Measurements from ENCODE around the gene FGF21.
A peak's percentile ranks its signal among the peaks of the same experiment; 100 is the strongest.

Gene FGF21

DNA sequence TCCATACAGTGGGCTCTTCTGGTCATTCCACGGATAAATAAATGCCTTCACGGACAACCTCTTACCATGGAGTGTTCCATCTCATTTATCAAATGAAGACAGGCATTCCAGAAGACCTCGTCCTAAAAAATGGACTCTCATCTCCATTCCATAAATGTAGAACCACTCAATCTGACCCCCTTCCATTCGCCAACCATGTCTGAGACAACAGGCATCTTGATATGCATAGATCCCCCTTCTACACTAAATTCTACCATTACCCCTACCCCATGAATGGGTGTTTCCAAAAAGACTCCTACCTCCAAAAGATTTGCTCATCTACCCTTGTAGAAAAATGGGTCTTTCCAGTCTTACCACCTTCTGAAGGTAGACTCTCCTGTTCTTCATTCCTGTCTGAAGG is 23.9 kb upstream of the FGF21 start:
- DNase-seq = no peak

DNA sequence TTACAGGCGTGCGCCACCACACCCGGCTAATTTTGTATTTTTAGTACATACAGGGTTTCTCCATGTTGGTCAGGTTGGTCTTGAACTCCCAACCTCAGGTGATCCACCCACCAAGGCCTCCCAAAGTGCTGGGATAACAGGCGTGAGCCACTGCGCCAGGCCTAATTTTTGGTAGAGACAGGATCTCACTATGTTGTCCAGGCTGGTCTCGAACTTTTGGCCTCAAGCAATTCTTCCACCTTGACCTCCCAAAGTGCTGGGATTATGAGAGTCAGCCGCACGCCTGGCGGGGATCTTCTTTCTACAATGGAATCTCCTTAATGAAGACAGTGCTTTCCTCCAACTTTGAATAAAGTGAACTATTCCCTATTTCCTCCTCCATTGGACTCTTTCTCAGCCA is 20.7 kb upstream of the FGF21 start:
- no peak for DNase-seq

DNA sequence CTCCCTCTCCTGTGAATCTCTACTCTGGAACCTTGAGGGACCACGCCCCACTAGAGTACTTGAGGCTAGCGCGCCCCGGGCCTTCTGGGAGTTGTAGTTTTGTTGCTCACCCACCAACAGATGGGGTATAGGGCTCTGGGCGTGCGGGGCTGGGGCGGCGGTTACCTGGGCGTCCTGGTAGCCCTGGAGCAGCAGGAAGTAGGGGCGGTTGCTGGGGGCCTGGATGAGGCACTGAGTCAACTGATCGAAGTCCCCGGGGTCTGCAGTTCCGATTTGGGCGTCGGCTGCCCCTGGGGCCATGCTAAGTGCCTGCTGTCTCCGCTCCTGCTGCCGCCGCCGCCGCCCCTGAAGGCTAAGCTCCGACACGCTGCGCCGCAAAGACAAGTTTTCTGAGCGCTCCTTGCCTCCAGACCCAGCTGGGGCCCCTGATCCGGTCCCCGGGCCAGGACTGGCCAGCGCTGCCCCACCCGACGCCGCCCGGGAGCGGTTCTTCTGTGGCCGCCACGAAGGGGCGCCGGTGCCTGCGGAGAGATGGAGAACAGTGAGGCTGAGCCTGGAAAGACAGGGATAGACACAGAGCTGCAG is 20.2 kb upstream of the FGF21 start:
- DNase-seq = no peak

DNA sequence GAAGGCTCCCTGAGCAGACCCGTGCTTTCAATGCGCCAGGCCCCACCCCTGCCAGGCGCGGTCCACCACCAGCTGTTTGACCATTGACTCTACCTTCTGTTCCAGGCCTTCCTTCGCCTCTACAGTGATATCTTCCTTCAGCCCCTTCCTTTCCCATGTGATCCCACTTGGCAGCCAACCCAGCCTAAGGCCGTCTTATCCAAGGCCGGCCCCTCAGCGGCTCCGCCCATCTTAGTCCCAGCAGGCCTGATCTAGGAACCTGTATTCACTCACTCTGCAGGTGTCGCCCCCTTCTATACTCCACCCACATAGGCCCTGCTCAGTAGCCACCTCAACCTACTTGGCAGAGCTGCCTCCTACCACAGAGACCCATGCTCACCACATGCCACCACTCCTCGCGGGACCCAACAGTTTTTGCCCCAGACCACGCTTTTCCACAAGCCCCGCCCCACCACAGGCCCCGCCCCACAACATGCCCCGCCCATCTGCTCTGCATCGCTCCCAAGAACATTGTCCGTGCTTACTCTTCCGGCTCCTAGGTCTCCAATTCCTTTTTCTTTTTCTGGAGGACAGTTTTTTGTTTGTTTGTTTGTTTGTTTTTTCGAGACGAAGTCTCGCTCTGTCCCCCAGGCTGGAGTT is 17.8 kb upstream of the FGF21 start:
- peak; percentile 30 for DNase-seq

DNA sequence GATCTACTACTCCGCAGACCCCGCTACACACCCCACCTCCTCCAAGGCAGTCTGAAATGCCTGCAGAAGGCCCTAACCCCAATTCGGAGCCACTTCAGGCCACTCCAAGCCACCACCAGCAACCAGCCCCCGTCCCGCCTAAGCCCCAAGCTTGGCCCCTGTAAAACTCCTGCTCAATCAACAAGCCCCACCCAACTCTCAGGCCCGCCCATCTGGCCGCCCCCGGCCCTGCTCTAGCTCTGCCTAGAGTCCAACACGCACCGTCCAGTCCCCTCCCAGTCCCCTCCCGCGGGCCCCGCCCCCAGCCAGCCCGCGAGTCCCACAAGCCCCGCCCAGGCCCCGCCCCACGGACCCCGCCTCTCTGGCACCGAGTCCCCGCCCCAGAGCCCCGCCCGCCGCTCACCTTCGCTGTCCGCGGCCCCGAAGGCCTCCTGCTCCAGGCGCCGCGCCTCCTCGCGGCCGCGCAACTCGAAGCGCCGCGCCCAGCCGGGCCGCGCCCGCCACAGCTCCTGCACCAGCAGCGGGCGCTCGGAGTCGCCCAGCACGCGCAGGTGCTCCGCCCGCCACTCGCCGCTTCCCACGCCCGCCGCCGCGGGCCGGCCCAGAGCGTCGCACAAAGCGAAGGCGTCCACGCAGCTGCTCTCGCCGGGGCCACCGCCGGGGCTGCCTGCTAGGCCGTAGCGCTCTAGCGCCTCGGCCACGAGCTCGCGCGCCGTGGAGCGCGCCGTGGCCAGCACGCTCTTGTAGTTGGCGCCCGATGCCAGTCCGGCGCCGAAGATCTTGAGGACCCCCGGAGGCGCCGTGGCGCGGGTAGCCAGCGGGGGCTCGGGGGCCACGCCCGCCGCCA is 16.5 kb upstream of the FGF21 start:
- peak; percentile 88 for DNase-seq

DNA sequence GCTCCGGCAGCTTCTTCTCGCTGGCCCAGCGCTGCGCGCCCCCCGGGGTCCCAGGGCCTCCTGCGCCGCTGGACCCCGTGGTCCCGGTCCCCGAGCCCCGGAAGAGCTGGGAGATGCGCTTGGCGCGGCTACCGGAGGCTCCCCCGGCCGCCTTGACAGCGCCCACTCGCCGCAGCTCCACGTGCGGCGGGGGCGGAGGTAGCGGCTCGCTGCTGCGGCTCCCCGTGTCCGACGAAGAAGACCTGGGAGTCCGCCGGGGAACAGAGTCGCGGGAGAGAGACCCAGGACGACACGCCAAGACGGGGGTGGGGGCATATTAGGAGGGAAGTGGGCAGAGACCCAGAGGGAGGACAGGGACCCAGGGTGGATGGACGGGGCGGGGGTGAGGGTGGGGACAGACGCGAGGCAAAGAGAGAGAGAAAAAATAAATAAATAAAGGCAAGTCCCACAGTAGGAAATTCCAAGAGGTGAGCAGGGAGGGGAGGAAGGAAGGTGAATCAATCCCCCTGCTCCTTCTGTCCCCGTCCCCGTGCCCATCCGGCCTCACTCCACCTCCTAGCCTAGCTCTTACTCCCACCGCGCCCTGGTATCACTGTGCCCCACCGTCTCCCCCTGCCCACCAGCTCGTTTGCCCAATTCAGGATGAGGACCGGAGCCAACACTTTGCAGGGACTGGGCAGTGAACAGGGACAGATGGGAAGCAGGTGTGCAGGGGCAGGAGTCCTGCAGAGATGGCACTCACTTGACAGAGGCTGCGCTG is 15.7 kb upstream of the FGF21 start:
- DNase-seq = no peak

DNA sequence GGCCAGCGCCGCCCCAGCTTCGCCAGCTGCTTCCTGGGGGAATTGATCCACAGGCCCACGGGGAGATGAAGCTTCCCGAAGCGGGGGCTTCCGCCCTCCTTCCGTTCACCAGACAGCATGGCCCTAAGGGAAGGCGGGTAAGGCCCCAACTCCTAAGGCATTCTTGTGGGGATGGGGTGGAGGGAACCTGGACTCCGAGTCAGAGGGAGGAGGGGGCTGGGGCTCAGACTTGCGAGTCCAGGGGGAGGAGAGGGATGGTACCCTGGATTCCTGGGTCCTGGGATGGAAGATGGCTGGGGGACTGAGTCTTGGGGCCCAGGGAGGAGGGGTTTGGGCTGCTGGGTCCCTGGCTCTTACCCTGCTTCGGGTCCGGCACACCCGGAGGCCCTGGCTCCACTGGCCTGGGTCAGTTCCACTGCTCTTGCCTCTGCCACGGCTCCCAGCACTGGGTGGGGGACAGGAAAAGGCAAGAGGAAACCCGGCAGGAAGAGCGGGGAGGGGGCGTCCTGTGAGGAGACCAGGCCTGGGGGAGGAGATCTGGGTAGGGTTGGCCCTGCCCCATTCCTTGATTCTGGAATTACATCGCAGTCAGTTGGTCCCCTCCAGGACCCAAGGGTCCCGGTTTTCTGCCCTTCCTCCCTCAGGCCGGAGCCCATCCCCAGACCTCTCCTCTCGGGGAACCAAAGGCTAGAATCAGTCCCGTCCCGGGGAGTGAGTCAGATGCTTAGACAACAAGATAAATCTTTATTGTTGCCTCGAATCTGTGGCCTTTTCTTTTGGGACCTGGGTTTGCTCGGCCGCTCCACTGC is 15.0 kb upstream of the FGF21 start, which contains the start of gene RASIP1:
RASIP1 (minus strand) TSS at position 447 of the 809 bp plus-strand sequence; CDS start at position 119, 328 bp downstream.
- DNase-seq = no peak

DNA sequence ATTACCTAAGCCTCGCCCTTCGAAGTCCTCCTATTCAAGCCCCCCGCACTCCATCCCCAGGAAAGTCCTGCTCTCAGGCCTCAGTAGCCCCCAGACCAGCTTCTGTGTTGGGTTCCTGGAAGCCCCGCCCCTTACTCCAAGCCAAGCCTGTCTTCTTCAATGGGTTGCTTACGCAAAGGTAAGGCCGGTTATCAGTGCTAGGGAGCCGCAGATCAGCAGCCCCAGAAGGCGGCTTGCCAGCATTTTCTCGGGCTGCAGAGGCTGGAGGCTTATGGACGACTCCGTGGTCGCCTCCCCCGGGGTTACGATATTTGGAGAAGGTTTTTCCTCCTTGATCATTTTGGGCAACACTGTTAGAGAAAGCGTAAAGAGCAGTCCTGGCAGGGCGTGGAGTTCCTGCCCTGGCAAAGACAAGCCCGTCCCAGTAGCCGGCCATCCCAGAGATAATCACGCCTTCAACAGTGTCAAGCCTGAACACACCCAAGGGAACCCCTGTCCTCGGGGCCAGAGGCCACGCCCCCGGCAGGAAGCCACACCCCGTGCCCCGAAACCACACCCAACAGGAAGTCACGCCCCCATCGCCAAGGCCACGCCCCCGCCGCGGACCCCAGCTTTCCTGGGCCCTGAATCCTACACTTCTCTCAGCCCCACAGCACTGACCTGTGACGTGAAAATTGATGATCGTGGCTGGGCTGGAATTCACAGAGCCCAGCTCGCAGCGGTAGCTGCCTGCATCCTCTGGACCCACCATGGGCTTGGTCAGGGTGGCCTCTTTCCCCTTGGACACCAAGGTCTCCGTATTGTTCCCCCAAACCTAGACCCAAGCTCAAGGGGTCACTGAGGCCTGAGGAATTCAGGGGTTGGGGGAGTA is 14.0 kb upstream of the FGF21 start:
- DNase-seq = no peak

DNA sequence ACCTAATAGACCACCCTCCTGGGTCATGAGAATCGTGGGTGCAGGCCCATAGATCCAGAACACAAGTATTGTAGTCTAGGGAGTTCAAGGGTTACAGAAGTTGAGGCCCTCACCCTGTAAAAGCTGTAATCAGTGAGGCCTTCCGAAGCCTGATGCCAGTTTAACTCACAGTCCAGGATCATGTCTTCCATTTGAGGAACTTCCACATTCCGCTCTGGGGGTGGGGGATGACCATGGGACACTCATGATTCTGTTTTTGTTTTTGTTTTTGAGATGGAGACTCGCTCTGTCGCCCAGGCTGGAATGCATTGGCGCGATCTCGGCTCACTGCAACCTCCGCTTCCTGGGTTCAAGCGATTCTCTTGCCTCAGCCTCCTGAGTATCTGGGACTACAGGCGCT is 13.2 kb upstream of the FGF21 start:
- DNase-seq = no peak

DNA sequence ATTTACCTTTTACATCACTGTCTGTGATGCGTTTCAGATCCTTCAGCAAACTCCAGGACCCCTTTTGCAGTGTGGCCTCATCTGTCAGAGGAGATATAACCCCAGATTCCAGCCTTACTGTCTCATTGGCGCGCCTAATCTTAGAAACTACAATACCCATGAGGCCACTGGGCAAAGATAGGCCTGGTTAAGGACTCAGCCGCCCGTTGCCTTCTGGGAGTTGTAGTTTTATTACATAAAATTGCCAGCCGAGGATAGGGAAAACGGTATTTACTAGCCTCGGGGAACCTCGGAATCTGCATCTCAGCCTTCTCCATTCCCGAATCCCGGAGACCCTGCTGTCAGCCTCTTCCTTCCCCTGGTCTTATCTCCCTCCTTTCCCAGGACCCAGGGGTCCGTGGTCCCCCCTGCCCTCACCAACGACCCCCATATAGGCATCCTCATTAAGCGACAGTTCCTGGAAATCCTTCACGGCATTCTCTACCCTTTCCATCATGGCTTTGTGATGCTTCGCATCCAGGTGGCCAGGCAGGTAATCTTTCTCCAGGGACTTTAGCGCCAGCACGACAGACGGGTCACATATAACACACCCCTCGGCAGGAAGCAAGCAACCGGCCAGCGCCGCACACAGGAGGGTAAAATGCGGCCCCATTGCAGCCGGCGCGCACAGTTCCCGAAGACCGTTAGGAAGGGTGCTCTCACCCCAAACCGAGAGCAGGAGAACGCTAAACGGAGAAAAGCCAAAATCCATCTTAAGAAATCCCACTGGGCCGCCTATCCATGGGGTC is 9.9 kb upstream of the FGF21 start:
- peak; percentile 32 for DNase-seq

DNA sequence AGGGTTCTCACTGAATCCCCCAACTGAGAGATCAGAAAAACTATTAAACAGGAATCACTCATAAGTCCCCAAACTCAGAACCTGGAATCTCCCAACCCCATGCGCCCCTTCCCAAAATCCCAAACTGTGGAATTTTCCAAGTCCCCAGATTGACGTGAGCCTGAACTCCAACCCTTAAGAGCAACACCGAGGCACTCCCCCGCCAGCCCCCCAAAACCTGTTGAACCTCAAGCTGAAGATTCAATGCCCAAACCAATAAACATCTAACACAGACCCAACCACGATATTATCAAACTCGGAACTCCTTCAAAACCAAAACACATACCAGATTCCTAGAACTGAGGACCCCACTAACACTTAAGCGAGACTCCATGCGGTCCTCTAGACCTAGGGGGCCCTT is 9.2 kb upstream of the FGF21 start:
- DNase-seq = no peak

DNA sequence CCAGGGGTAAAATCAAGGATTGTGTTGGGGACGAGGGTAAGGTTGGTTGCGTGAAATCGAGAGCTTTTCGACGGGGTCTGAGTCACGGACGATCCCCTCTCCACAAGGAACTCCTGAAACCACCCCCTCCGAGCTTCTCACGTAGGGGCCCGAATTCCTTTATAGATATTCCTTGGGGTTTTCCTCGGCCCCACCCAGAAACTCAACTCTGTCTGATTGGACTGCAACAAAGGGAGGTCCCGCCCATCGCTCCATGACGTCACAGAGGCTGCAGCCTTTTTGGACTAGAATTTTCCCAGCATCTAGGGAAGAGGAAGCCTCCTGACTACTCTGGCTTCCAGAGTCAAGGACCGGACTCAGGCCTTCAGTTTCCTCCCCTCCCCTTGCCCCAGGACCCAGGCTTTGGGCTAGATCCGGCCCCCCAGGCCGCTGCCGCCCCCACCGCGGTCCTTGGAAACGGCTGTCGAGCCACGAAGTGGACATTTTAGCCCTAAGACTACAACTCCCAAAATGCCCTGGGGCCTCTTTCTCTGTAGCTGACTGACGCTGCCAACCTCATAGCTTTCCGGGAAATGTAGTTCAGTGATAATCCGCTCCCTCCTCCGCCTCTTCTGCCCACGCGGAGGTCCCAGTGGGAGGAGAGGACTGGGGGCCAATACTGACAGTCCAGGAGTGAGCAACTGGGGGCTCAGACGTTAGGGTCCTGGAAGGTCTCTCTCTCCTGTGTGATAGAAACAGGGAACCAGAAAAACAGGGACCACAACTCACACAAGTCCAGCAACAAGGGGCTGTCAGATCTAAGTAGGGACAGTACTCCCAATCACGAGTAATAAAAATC is 8.4 kb upstream of the FGF21 start, which contains the start of gene IZUMO1:
IZUMO1 (minus strand) TSS at position 172 of the 838 bp plus-strand sequence. CDS start 1,050 bp downstream, outside the sequence.
- no peak for DNase-seq

DNA sequence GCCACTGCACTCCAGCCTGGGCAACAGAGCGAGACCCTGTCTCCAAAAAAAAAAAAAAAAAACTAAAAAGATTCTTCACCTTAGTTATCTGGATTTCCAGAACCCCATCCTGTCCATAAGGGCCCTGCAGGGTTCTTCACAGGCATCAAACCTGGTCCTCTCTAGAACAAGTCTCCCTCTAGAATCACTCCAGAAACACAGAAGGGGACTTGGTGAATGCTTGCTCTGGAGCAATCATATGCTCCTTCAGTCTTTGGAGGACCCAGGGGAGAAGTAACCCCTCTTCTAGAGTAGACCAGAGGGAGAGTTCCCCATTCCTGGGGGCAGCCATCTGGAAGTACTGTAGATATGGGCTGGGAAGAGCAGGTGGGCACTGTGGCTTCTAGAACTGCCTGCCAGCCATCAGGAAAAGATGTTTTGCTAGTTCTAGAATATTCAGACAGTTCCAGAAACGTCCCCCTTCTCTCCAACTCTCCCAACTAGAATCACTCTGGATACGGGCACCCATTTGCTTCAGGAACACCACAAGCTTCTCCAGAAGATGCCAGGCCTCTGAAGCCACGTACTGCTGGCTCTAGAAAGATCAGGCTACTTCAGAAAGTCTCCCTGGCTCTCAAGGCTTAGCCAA is 5.6 kb upstream of the FGF21 start:
- DNase-seq = no peak

DNA sequence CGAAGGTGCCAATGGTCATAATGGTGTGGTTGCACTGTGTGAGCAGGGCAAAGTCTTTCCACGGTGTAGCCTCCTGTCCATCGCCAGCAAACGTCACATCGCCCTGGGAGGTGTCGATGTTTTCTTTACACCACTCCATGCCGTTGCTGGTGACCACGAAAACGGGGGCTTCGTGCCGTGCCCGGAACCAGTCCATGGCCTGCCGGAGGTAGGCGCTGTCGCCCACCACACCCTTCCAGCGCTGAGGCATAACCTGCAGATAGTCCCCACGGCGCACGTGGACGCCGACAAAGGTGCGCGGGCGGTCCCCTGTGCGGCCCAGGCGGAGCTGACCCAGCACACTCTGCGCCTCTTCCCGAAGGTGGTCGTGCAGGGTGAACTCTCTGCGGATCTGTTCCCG is 5.0 kb upstream of the FGF21 start:
- no peak for DNase-seq

DNA sequence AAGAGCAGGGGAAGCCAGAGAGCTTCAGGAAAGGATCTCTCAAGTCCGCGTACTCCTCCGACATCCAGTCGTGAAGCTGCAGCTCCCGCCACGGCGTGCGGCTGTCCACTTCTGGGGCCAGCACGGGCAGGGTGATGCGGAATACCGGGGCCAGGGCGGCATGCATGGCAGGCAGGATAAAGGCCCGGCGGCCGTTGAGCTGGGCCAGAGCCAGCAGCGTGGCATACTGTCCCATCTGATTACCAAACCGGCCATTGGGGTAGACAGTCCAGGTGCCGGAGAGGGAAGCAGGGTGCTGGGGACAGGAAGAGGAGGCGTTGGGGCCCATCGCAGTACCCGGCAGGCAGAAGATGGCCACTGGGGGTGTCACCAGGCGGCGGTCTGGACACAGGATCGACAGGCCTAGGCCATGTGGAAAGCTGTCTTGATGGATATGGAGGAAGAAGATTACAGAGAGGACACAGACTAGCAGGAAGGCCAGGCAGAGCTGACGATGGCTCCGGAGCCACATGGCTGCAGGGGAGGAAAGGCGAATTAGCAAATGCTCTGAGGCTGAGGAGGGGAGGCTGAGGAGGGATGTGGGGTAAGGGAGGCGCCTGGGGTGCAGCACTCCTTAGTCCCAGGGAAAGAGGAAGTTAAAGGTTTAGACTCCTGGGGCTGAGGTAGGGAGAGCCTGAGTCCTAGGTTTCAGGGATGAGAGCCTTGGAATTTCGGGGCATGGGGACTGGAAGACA is 4.4 kb upstream of the FGF21 start:
- no peak for DNase-seq

DNA sequence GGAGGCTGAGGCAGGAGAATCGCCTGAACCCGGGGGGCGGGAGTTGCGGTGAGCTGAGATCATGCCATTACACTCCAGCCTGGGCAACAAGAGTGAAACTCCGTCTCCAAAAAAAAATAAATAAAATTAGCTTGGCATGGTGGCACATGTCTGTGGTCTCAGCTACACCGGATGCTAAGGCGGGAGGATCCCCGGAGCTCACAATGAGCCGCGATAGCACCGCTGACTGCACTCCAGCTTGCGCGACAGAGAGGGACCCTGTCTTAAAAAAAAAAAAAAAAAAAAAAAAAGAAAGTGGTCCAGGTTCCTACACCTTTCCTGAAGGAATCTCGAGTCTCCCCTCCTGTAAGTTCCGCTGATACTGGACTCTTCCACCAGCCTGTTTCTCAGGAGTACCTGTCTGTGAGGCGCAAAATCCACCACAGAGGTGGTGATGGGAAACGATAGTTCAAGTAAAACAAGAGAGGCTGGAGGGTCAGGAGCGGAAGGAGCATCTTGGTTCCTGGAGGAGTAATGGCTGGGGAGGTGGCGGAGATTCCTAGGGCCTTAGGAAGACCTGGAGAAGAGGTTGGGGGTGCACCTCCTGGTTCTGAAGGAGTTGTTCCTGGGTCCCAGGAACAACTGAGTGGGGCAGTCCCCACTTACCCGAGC is 3.4 kb upstream of the FGF21 start:
- DNase-seq = no peak

DNA sequence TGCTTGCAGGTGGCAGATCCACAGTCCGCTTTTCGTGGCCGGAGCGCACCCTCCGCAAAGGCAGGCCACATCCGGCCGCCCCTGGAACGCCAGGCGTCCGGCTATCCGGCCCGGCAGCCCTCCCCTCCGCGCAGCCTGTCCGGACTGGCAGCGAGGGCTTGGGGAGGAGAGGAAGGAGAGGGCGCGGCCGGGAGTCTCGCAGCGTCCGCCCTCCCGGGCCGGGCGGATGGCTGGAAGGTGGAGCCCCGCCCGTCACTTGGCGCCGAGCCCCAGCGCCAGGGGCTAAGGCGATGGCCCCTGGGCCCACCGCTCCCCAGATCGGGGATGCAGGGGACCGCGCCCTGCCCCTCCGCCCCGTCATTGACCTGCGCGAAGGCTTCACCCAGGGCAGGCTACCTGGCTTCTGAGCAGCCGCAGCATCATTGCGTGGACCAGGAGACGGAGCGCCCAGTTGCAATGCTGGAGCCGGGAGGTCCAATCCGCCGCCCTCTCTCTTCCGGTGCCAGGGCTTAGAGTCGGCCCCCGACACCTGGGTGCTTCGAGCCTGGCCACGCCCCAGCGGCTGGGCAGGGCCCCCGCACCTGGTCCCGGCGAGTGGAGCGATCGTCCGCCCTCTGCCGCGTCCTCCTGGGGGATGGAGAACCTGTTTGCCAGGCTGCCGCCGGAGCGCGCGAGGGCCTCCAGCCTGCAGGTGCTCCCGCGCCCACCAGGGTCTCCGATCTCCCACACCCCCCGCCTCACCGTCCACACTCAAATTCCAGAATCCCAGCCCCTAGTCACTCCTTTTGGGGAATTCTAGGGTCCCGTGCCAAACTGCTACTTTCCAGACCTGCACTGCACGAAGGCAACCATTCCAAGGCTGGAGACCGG is 2.6 kb upstream of the FGF21 start, which contains the start of gene FUT1:
FUT1 (minus strand) TSS at position 146 of the 870 bp plus-strand sequence. CDS start 1,360 bp downstream, outside the sequence.
- DNase-seq = peak; percentile 92
